Activated naive CD4-positive, alpha-beta T cell treated with anti-CD3 and anti-CD28 coated beads for 36 hours (primary cell): ENCODE data around the gene C5orf15. TPM values are rescaled to one million over a fixed set of nuclear protein-coding genes. Genes with fewer than 3 reads are reported as not detected.
"Not testable (repeated sequence)": the region's sequence is repeated elsewhere in the genome, so short reads cannot be mapped to it uniquely, and the experiment has no call there.

Experiments
- CTCF ChIA-PET: fragments of 350-600 bp; sonication (Branson Sonifier 250); formaldehyde crosslinking; loops from one replicate; lab custom pipeline; 2021; ENCODE audit warnings: antibody characterized with exemption; lab: Charles Lee
- DNase-seq: peaks from one replicate; pipeline ENCODE4 v3.0.0-alpha.2; 2020
- H3K27ac Mint-ChIP-seq: one replicate; pipeline ENCODE4 v1.8.0; 2021; ENCODE audit warnings: mild to moderate bottlenecking, mixed read lengths
- H3K27me3 Mint-ChIP-seq: one replicate; pipeline ENCODE4 v1.8.0; 2021; ENCODE audit warnings: low read depth, mixed read lengths
- H3K36me3 Mint-ChIP-seq: one replicate; pipeline ENCODE4 v1.8.0; 2021; ENCODE audit warnings: low read depth, mixed read lengths
- H3K4me1 Mint-ChIP-seq: one replicate; pipeline ENCODE4 v1.8.0; 2021; ENCODE audit warnings: low read depth, mixed read lengths
- H3K4me3 Mint-ChIP-seq: one replicate; pipeline ENCODE4 v1.8.0; 2021; ENCODE audit warnings: mild to moderate bottlenecking, moderate library complexity, mixed read lengths
- H3K9me3 Mint-ChIP-seq: one replicate; pipeline ENCODE4 v1.8.0; 2021; ENCODE audit warnings: mixed read lengths
- intact Hi-C: fragments of 100-400 bp; cut with micrococcal nuclease; formaldehyde crosslinking; loops from one replicate; pipeline ENCODE4 v1.15.1; 2023
- total RNA-seq, 2 experiments: library from RNA; stranded (reverse); gene quantifications; one replicate each; pipeline ENCODE4 v1.2.3, GENCODE V29; 2021

C5orf15 gene
- total RNA-seq, 2 experiments from 2014 or later: 18.1 to 18.6 TPM

DNA sequence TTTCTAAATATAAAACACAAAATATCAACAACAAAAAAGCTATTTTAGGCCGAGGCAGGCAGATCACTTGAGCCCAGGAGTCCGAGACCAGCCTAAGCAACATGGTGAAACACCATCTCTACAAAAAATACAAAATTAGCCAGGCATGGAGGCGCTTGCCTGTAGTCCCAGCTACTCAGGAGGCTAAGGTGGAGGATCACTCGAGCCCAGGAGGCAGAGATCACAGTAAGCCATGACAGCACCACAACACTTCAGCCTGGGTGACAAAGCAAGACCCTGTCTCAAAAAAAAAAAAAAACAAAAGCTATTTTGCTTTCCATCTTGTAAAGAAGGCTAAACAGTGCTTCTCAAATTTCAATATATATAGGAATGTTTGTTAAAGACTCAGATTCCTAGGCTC, 11.3 kb downstream of the C5orf15 start:
- peak overlapping the region; percentile 70 for H3K27ac Mint-ChIP-seq
- peaks cover 37% of the 10 kb centered on the region for H3K4me1 Mint-ChIP-seq
- DNase-seq: no peak
- peaks cover 3% of the 10 kb centered on the region for H3K9me3 Mint-ChIP-seq
- peaks cover 23% of the 10 kb centered on the region for H3K36me3 Mint-ChIP-seq
- H3K4me3 Mint-ChIP-seq: no peak overlapping the region
- intact Hi-C loops: no loop called here
- CTCF ChIA-PET: interaction anchor here (0.8 to 1.3 kb wide), 2 partner anchors 12 to 18 kb away, joined by 3 read pairs; no protein-coding TSS in a partner anchor
- no peaks in the 10 kb centered on the region for H3K27me3 Mint-ChIP-seq

DNA sequence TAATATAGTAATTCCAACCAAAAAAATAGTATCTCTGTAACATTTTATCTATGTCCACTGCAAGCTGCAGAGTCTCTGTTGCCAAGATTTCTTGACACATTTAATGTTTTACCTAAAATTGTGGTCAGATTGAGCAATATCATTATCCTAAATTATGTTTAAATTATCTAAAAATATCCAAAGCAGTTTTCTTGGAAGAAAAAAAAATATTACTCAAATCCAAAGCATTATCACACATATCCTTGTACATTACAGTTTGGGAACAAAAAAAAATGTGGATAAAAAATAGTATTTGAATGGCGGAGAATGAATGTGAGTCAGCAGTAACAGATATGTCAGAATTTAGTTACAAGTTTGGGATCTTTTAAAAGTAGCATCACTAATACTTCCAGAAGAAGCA, 12.2 kb downstream of the C5orf15 start:
- H3K27me3 Mint-ChIP-seq, CTCF ChIA-PET, H3K4me3 Mint-ChIP-seq, DNase-seq, H3K9me3 Mint-ChIP-seq, intact Hi-C loops, H3K27ac Mint-ChIP-seq: not testable (repeated sequence)
- Mint-ChIP-seq H3K4me1 (peaks cover 35% of the 10 kb centered on the region), H3K36me3 (peaks cover 23% of the 10 kb centered on the region)

DNA sequence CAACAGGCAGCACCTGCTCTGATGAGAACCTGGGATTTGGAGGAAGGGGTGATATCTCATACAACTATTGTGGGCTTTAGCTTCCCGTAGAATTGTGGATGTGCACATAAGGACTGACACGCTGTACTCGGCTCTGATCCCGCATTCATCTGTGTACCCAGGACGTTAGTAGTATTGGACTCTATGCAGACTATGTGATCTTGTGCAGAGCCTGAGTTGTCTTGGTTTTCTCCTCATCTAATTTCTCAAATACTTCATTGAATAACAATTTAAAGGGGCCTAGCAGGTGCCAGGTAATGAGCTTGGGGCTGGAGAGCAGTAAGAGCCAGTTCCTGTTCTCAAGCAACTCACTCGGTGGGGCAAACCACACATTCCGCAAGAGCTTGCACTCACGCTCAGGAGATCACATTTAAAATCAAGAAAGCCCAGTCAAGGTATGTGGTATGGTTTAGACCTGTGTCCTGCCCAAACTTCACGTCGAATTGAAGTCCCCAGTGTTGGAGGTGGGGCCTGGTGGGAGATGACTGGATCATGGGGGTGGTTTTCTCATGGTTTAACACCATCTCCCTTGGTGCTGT, 14.8 kb downstream of the C5orf15 start:
- Mint-ChIP-seq H3K27me3 (no peaks in the 10 kb centered on the region), H3K36me3 (peaks cover 17% of the 10 kb centered on the region), H3K4me3 (no peak overlapping the region), H3K27ac (no peak overlapping the region), H3K9me3 (peaks cover 3% of the 10 kb centered on the region), H3K4me1 (peaks cover 23% of the 10 kb centered on the region)
- CTCF ChIA-PET: interaction anchor here (1.0 to 1.4 kb wide), 3 partner anchors 9 to 84 kb away, joined by 3 to 5 read pairs (median 3); no protein-coding TSS in a partner anchor
- no peak for DNase-seq
- intact Hi-C loops: no loop called here

DNA sequence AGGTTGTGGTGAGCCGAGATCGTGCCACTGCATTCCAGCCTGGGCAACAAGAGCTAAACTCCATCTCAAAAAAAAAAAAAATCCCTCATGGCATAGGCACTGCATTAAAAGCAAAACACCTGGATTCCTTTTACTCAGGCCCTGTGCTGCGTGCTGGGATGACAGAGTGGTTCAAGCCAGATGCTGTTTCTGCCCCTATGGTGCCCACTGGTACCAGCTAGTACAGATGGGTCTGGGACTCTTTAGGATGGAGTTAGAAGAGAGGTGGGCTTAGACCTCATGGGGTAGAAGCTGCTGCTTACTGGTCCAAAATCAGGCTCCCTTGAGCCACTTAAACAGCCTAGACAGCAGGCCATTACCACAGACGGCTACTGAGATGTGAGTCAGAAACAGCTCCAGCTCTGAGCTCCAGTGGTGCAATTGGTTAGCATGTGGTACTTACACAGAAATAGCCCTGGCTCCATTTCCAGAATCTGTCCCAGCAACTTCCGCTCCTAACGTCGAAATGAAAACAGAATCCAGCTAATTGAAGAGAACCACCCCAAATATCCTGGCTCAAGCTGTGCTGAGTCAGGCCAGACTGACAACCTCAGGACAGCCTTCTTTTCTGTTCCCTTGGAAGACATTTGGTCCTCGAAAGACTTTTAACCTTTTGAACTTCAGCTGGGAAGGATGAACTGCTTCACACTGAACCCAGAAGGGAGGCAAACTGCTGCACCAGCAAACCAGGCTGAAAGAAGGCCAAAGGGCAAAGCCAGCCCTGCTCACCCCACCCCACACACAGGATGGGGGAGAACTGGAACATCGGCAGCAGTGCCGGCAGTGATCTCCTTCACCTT, 15.5 kb downstream of the C5orf15 start:
- CTCF ChIA-PET: interaction anchor here (0.6 to 1.0 kb wide), 3 partner anchors 8 to 1561 kb away, joined by 3 read pairs; no protein-coding TSS in a partner anchor
- Mint-ChIP-seq H3K27ac (no peak overlapping the region), H3K4me1 (peaks cover 19% of the 10 kb centered on the region), H3K27me3 (no peaks in the 10 kb centered on the region), H3K9me3 (peaks cover 3% of the 10 kb centered on the region), H3K4me3 (no peak overlapping the region), H3K36me3 (peaks cover 17% of the 10 kb centered on the region)
- no peak for DNase-seq
- intact Hi-C loops: no loop called here

DNA sequence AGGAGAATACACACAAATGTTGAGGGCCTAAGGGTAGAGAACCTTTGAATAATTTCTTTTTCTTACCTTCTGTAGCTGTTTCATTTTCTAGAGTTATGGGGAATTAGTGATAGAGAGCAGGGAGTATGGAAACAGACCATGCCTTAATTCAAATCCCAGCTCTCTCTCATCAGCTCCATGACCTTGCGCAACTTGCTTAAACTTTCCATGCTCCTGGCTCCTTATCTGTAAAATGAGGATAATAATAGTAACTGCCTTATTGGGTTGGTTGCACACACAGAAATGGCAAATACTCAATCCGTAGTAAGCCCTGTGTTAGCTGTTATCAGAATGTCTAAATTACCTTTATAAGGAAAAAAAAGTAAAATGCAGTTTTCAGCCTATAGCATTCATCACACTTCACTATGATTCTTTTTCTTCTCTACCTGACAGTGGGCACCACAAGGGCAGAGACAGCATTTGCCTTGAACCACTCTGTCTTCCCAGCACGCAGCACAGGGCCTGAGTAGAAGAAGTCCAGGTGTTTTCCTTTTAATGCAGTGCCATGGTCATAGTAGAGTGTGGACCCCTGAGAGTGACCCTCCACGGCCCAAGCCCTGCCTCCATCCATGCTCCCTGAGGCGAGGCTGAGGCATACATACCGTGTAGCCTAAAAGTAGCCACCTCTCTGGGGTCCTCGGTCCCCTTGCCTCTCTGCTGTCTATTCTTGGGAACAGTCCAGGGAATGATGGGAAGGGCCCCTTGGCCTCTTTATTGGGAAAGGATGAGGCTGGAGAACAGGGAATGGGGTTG, 17.4 kb downstream of the C5orf15 start:
- H3K9me3 Mint-ChIP-seq: peaks cover 3% of the 10 kb centered on the region
- H3K36me3 Mint-ChIP-seq: peaks cover 13% of the 10 kb centered on the region
- H3K4me3 Mint-ChIP-seq: no peak overlapping the region
- intact Hi-C loops: no loop called here
- CTCF ChIA-PET: interaction anchor here (1.3 kb wide), 2 partner anchors 12 to 82 kb away, joined by 3 to 5 read pairs; no protein-coding TSS in a partner anchor
- peaks cover 10% of the 10 kb centered on the region for H3K4me1 Mint-ChIP-seq
- no peak overlapping the region for H3K27ac Mint-ChIP-seq
- no peaks in the 10 kb centered on the region for H3K27me3 Mint-ChIP-seq
- no peak for DNase-seq

DNA sequence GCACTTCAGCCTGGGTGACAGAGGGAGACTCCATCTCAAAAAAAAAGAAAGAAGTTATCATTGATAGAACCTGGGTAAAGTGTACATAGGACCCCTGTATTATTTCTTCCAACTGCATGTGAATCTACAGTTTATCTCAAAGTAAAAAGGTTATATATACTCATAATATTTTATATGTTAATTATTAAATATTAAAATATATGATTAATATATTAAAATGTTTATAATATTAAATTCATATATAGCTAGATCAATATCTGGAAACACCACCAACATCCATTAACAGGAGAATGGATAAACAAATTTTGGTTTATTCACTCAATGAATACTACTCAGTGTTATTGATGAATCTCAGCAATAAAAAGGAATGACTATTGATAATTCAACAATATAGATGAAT, 19.7 kb downstream of the C5orf15 start:
- H3K4me3 Mint-ChIP-seq: no peak overlapping the region
- intact Hi-C loops: loop anchor here (10.0 kb wide), 1 partner anchor 334 kb away; the partner anchor contains the start of gene FSTL4
- H3K27me3 Mint-ChIP-seq: no peaks in the 10 kb centered on the region

DNA sequence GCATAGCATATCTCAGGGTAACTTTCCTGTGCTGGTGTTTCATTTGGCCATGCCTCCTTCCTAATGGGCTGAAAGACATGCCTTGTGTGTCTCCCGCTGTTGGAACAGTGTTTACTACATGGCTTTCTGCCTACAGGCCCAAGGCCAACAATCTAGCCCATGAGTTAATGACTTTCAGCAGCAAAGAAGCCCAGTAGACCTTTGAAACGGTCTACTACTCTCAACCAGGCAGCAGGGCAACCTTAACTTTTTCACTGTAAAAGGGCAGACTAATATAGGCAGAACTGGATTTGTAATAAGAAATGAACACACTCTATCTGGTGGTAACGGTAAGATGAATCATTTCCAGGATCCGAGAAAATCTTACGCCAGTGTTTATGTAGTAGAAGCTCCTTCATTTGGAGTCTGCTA, 21.0 kb downstream of the C5orf15 start:
- H3K27ac Mint-ChIP-seq: no peak overlapping the region
- H3K9me3 Mint-ChIP-seq: no peaks in the 10 kb centered on the region

More for the DNA sequence above, 19.7 kb downstream of the C5orf15 start:
- Mint-ChIP-seq H3K4me1 (peaks cover 5% of the 10 kb centered on the region), H3K36me3 (peaks cover 2% of the 10 kb centered on the region), H3K27ac (no peak overlapping the region), H3K9me3 (no peaks in the 10 kb centered on the region)
- DNase-seq: no peak
- CTCF ChIA-PET: interaction anchor here (0.9 to 1.2 kb wide), 2 partner anchors 11 to 12 kb away, joined by 3 read pairs; no protein-coding TSS in a partner anchor

DNA sequence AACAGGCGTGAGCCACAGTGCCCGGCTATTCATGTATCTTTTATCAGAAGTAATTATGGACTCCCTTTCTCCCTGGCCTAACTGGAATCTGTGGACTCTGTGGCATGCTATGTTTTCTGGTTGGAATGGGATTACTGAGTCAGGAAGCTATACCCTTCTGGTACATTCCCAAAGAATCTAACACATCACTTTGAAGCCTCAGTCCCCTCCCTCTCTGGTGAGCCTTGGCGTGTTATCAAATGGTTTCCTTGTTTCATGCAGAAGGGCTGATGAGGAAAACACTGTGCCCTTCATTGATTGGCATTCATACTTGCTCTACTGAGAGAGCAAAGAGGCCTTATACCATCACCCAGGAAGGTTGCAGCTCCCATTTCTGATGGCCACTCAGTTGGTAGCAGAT, 22.9 kb downstream of the C5orf15 start:
- no peaks in the 10 kb centered on the region for H3K36me3 Mint-ChIP-seq
- DNase-seq: no peak
- CTCF ChIA-PET: interaction anchor here (0.5 to 3.3 kb wide), 10 partner anchors 9 to 915 kb away, joined by 3 to 18 read pairs (median 4); no protein-coding TSS in a partner anchor
- intact Hi-C loops: loop anchor here (2.0 to 10.0 kb wide), 2 partner anchors 77 to 331 kb away; partner anchors contain the start of gene FSTL4
- peaks cover 4% of the 10 kb centered on the region for H3K4me1 Mint-ChIP-seq
- H3K27me3 Mint-ChIP-seq: no peaks in the 10 kb centered on the region
- no peak overlapping the region for H3K4me3 Mint-ChIP-seq
- no peaks in the 10 kb centered on the region for H3K9me3 Mint-ChIP-seq
- H3K27ac Mint-ChIP-seq: no peak overlapping the region

More for the DNA sequence above, 21.0 kb downstream of the C5orf15 start:
- CTCF ChIA-PET: interaction anchor here (0.6 to 1.6 kb wide), 2 partner anchors 79 to 297 kb away, joined by 4 to 7 read pairs; no protein-coding TSS in a partner anchor
- Mint-ChIP-seq H3K4me3 (no peak overlapping the region), H3K27me3 (no peaks in the 10 kb centered on the region), H3K36me3 (no peaks in the 10 kb centered on the region), H3K4me1 (peaks cover 4% of the 10 kb centered on the region)
- intact Hi-C loops: loop anchor here (10.0 kb wide), 1 partner anchor 333 kb away; the partner anchor contains the start of gene FSTL4
- DNase-seq: no peak

DNA sequence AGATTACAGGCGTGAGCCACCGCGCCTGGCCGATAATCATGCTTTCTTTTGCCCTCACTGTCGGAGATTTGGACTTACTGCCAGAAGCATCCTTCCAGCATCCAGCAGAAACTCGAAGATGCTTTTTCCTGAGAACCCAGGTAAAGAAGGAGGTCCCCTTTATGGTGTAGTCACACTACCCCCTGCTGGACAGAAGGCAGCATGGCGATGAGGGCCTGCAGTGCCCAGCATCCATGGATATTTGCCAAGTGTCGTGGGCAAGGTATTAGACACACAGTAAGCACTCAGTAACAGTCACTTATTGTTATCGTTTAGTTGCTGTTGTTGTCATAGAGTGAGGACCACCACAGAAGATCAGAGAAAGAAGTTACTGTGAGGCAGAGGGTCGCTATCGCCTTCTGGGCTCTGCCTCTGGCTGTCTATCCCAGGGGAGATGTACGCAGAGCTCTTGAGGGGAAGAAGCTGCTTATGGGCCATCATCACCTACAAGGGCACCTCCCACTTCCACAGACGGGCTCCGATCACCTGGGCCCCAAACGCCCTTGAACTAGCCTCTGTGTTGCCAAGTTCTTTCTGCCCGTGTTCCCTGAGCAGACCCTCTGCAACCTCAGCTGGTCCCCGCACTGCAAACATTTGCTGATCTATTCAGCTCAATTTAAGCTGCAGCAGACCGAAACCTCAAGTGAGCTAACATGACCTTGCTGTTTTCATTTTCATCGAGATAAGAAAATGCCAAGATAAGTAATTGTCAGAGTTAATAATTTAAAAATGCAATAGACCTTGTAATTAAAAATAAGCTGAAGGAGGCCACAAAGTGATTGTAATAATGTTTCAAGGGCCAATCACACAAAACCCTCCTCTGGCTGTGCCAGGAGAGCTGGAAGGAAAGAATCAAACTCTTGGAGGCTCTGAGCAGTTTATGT, 23.9 kb downstream of the C5orf15 start:
- Mint-ChIP-seq H3K4me3 (no peak overlapping the region), H3K9me3 (no peaks in the 10 kb centered on the region), H3K36me3 (no peaks in the 10 kb centered on the region), H3K27me3 (no peaks in the 10 kb centered on the region), H3K4me1 (peaks cover 9% of the 10 kb centered on the region), H3K27ac (no peak overlapping the region)
- CTCF ChIA-PET: interaction anchor here (0.6 to 3.3 kb wide), 28 partner anchors 8 to 521 kb away, joined by 3 to 18 read pairs (median 3); no protein-coding TSS in a partner anchor
- intact Hi-C loops: loop anchor here (1.0 to 10.0 kb wide), 7 partner anchors 38 to 522 kb away; partner anchors contain the start of gene FSTL4
- DNase-seq: peak; percentile 75

DNA sequence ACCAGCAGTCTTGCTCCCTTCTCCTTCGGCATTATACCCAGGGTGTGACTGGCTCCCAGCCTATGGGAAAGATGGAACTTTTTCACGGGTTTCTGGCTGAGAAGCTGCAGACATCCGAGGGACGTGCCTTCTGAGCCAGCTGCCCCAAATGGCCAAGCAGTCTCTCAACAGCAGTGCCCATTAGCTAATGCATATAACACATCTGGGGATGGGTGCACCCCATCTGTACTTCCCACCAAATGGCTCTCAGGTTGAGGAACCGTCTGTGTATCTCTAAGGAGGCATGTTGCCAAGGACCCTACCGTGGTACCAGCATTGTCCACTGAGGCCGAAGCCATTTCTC, 25.0 kb downstream of the C5orf15 start:
- no peaks in the 10 kb centered on the region for H3K27me3 Mint-ChIP-seq
- H3K4me3 Mint-ChIP-seq: no peak overlapping the region
- H3K27ac Mint-ChIP-seq: no peak overlapping the region
- no peaks in the 10 kb centered on the region for H3K36me3 Mint-ChIP-seq
- intact Hi-C loops: loop anchor here (5.0 to 10.0 kb wide), 2 partner anchors 329 to 521 kb away; partner anchors contain the start of gene FSTL4
- no peak for DNase-seq
- H3K4me1 Mint-ChIP-seq: peaks cover 17% of the 10 kb centered on the region
- CTCF ChIA-PET: interaction anchor here (0.7 to 3.3 kb wide), 6 partner anchors 18 to 454 kb away, joined by 3 to 18 read pairs (median 3); no protein-coding TSS in a partner anchor
- H3K9me3 Mint-ChIP-seq: no peaks in the 10 kb centered on the region
